GM18498 (cell line): Measurements from ENCODE around the gene FN1.
"Not testable (repeated sequence)": the region's sequence is repeated elsewhere in the genome, so short reads cannot be mapped to it uniquely, and the experiment has no call there.

Source experiments
- ATAC-seq: cut with Tn5 transposase; IDR thresholded peaks from one replicate; pipeline ENCODE4 v1.9.1; 2021; ENCODE audit warnings: mild to moderate bottlenecking, moderate library complexity; ENCODE audit not compliant: unreplicated experiment

The FN1 gene

DNA sequence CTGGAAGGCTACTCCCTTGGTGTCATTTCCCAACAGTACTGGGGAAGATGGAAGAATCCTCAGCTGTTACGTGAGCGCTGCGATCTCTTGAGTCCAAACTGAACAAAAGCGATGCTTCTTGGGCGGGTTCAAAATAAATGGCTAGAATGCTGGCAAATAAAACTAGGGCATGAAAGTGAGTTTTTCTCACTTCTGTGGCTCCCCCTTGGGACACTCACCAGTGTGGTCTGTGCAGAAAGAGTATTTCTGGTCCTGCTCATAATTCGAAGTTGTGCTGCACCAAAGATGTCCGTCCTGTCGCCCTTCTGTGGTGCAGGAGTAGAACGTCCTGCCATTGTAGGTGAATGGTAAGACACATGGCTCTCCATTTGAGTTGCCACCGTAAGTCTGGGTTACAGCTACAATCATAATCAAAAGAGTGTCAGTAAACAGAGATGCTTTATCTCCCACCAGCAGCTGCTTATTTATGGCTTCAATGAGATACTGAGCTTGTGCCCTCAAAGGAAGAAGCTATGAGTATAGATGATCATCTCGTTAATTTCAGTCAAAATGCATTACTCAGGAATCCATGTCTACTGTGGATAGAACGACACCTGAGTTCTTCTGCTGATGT is 11.8 kb downstream of the FN1 start:
- no peak for ATAC-seq

DNA sequence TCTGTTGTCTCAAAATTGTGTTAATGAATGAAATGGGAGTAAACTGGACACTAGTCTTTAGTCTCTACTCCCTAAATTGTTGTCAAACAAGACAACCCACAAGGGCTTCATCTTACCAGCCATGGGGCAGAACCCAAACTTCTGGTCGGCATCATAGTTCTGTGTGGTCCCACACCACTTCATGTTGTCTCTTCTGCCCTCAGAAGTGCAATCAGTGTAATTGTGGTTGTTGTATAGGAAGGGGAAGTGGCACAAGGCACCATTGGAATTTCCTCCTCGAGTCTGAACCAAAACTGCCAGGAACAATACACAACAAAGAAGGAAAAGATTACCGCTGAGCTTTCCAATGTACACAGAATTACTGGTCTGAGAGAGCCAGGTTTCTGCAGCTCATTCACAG is 12.6 kb downstream of the FN1 start:
- no peak for ATAC-seq

DNA sequence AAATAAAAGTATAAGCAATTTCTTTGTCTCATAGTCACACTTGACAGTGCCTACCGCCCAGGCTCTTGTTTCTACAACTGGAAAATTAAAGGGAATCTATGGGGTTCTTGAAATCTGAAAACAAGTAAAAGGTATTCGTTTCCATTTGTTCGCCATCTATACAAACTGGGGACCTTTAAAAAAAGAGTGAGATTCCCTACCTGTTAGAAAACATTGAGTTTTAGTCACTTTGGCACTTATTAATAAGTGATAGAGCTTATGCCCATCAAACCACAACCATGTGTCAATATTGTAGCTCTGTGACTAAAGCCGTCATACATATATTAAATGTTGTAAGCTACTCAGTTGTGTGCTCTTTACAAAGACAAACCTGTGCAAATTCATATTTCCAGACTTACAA is 13.2 kb downstream of the FN1 start:
- no peak for ATAC-seq

DNA sequence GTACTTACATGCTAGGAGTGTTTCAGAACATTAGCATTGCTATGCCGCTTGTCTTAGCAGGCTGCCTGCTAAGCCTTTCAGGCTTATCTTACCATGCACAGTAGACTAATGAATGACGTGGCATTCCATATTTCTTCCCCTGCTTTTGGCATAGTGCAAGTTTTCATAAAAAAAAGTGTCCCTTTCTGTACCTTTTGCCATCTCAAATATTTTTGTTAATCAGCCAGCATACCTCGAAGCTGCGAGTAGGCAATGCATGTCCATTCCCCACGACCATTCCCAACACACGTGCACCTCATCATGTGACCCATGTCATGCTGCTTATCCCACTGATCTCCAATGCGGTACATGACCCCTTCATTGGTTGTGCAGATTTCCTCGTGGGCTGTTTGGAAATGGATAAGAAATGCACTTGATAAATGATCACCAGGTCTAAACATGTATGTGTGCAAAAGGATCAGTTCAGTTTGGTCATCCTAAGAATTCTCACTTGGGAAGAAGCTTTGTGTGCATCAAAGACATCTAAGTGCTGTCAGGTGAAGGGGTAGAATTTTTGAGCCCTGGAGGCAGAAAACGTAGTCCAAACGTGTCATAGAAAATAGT is 13.9 kb downstream of the FN1 start:
- no peak for ATAC-seq

DNA sequence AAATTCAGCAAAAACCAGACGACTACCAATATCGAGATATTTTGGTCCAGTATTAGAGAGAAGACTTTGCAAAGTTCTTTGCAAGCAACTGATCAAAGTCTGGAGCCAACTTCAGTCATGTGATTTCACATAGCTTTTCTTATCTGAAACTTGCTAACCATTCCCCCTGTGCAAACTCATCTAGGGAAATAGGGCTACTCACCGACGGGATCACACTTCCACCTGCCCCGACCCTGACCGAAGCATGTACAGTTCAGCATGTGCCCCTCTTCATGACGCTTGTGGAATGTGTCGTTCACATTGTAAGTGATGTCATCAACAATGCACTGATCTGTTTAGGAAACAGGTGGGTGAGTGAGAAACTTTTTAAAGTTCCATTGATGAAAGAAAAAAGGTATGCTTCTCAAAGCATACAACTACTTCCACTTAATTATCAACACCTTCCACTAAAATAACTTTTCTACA is 15.4 kb downstream of the FN1 start:
- ATAC-seq = no peak

DNA sequence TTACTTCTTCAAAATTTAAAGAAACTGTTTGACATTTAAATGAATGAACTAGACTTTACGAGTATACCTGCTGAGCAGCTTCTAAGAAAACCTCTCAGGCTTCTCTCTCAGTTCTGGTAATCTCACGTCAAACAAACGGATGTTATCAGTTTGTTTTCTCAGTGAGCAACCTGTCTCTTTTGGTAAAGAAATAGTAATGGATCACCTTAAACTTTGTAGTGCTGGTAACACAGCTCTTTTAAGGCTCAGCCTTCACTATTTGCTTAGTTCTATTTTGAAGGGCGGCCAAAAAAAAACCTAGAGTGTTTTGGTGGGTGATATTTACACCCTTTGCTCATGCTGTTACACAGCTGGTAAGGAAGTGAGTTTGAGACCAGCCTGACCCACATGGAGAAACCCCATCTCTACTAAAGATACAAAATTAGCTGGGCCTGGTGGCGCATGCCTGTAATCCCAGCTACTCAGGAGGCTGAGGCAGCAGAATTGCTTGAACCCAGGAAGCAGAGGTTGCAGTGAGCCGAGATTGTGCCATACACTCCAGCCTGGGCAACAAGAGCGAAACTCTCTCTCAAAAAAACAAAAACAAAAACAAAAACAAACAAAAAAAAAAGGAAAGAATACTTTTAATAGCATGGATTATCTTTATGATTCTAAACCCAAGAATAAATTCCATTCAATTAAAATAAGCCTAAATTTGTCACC is 15.9 kb downstream of the FN1 start:
- ATAC-seq = no peak

DNA sequence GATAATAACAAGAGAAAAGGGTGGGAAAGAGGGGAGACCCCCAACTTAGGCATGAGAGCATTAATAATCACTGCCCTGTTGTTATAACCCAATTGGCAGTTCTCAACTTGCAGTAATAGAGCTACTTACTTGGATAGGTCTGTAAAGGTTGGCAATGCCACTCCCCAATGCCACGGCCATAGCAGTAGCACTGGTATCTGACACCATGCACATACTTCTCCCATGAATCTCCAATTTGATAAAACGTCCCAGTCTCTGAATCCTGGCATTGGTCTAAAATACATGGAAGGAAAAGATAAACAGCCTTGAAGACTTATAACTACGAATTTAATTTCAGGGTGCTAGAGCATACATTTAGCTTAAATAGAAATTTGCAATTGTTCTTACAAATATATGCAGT is 16.8 kb downstream of the FN1 start:
- ATAC-seq = no peak

DNA sequence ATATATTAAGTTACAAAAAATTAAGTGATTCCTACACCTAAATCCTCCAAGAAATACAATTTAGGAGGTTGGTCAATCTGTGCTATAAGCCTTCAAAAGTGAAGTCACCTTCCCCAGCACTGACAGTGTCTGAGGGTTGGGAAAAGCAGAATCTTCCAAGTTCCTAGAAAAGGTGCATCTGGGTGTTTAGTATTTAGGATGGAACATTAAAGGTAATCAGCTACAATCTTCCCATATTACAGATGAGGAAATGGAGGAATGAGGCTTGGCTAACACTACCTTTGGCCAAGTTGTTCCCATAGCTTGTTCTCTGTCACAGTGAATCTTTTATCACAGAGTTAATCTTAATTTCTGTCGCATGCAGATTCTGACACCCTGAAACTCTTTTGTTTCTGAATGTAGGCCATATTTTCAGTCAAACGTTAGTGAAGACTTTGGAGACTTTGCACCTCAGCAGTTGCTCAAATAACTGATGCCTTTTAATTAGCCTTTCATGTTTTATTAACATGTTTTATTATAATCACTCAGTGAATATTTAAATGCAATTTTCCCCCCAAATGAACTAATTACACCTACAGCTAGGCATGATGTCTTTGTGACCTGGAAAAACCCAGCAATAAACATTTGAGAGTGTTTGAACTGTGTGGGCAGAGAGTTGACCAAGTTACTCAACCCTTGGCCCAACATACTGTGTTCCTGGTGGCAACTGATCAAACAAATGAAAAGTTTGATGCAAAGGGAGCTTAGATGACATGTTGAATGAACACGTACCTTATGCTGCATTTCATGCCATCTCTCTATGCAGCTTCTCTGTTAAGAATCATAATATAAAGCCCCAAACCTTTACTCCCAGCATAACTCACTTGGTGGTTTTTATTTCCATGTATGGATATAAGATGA is 17.6 kb downstream of the FN1 start:
- no peak for ATAC-seq

DNA sequence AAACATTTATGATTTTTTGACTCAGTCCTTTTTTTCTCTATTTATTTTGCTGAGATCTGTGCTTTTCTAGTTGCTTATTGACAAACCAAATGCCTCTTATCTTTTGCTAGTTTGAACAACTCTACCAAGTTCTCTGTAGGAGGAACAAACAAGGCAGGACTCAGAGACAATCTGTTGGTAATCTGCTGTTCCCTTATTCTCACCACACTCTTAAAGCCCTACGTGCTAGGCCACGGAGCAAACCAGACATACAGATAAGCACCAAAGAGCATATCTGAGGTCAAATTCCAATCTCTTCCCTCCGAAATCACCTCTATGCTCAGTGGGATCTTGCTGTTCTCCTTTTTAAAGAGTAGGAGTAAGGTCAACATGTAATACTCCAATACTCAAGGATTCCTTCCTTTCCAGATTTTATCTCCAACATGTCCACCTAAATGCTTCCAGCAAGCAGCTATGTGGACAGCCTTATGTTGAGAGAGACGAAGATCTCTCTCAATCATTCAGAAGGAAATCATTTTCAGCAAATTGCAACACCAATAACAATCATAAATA is 18.4 kb downstream of the FN1 start:
- no peak for ATAC-seq

DNA sequence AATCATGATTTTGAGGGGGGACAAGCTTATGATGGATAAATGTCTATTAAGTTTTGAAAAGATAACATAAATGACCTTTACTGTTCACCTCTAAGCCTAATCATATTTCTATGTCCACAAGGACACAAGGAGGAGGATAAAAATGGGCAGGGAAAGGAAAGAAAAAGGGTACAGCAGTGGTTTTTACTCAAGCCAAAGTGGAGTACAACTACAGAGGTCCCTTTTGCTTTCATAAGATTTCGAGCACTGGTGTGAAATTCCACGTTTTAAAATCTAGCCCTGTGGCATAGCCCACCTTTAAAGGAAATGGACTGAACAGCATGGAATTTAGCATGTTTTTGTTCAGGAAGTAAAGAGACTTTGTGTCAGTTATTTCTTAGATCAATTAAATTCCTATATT is 19.2 kb downstream of the FN1 start:
- ATAC-seq = no peak

DNA sequence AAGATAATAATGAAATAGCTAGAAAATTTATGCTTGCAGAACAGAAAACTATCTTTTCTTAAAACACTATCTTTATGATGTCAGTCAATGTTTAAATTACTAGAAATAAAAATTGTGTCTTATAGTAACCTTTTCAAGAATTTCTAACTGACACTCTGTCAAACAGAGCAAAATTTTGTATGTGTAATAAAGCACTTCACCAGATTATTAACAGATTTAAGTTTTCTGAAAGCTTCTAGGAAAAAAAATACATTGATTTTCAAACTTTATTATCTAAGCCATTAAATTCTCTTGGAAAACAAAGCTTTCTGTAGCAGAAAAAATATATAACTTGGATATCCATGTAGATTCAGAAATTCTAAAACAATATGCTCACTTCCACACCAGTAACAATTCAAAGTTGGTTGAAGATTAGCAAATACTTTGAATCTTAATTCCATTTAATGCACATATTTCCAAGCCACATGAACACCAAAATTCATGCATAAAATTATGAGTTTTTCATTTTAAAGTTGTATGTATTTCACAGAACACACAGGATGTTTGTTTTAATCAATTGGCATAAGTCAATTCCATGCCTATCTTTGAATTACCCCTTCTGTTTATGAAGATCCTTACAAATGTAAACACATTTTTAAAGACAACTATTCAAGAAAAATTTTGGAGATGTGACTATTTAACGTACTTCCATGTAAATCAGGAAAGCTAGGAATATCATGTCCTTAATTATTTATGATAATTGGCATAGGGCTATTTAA is 19.9 kb downstream of the FN1 start:
- ATAC-seq = no peak

DNA sequence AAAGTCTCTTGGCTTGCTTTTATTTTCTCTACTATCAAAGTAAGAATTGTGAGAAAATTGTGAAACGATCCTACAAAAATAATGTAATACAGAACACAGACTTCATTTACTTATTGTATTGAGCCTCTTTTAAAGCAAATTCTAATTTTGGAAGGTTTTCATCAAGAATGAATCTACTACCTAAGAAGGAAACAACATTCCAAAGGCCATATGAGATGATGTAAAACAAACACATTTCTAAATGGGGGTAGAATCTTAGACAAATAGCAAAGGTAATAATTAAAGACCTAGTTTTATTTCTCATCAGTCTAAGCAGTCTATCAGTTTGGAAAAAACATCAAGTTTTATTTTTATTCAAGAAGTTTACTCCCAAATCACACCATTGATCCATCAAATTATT is 20.6 kb downstream of the FN1 start:
- no peak for ATAC-seq

DNA sequence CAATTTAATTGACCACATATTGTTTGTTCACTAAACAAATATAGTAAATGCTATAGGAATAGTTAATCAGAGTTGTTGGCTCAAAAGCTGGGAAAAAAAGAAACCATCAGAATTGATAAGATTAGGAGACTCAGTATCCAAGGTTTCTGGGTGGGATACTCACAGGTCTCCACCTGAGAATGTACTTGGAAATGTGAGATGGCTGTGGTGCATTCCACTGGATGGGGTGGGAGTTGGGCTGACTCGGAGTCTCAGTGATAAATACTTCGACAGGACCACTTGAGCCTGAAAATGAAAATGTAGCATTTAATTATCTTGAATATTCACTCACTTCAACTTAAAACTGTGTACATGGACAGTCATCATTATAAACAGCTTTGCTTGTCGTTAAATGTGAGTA is 21.2 kb downstream of the FN1 start:
- no peak for ATAC-seq

DNA sequence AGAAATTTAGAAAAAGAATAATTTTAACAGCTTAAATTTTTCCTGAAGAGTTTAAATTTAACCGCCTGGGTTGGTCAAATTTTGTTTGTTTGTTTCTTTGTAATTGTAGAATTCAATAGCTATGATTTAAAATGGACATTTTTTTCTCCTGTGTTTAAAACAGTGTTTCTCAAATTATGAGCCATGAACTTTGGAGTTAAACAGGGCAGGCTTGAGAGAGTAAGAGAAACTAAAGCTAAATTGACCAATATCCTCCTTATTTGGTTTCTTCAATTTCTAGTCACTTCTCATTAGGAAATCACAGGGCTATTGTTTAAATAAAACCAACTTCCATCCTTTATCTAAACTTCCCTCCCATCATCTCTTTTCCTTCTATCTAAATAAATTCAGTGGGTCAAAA is 21.9 kb downstream of the FN1 start:
- no peak for ATAC-seq

DNA sequence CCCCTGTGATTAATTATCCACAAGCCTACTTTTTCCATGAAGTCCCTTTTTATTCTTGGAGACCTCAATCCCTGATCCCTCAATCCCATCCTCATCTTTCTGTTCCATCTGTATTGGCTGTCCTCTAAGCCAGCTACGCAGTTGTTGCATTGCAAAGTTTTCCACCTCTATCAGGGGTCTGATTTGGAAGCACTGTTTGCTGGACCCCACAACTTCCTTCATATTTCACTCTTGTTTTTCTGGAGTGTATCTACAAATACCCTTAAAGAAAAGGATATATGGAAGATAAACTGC is 22.4 kb downstream of the FN1 start:
- no peak for ATAC-seq

DNA sequence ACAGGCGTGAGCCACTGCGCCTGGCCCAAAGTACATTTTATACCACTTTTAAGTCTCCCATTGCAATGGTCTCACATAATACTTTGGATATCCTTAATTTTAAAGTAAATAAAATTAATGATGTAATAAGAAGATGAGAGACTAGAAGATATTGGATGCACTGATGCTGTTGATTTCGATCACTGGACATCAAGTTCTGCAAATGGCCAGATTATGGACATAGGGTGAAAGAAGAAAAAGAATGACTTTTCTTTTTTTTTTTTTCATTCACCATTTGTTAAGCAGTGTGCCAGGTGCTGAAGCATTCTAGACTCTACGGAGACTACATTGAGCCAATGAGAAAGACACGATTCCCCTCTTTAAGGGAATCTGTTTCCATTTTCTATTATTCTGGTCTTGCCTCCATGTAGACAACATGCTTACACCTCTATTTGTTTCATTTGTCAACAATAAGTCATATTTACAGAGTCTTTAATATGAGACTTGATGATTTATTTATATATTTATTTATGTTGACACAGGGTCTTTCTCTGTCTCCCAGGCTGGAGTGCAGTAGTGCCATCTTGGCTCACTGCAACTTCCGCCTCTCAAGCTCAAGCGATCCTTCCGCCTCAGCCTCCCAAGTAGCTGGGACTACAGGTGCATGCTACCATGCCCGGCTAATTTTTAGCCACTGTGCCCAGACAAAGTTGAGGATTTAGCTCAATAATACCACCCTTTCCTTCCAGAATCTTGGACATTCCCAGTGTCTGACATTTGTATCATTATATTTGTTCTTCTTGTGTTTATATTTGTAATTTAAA is 23.7 kb downstream of the FN1 start:
- ATAC-seq = no peak

DNA sequence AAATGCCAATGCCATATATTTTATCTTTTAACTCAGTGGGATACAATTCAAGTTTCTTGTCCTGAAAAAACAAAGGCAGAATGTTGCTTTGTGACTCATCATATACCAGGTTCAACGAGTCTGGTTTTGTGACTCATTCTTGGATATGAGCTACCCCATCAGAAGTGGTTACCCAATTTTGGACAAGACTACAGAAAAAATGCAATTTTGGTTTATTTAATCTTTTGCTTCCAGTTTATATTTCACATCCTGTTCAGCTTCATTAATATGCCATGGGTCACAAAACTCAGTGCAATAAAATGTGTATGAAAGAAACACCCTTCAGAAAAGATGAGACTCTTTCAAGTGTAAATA is 25.0 kb downstream of the FN1 start:
- ATAC-seq = no peak

DNA sequence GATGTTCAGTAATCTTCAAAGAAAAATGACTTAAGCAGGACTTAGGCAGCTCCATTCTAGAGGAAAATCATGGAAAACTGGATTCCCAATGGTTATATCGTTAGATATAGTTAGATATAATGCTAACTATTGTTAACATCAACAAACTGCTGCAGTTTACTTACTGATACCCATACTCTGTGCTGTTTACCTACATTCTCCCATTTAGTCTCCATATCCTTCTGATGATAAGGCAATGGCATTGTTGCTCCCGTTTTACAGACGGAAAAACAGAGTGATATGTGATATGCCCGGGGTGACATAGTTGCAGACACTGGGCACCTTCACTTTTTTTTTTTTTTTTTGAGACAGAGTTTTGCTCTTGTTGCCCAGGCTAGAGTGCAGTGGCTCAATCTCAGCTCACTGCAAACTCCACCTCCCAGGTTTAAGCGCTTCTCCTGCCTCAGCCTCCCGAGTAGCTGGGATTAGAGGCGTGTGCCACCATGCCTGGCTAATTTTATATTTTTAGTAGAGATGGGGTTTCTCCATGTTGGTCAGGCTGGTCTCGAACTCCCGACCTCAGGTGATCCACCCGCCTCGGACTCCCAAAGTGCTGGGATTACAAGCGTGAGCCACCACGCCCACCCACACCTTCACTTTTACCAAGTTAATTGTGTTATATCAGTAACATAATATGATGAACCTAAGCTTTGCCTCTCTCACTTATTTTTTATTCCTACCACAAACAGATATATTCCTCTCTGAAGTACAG is 25.5 kb downstream of the FN1 start:
- not testable (repeated sequence) for ATAC-seq
